ENCODE measurements around the gene COL27A1. TPM values are rescaled to one million over a fixed set of nuclear protein-coding genes. Genes with fewer than 3 reads are reported as not detected.

COL27A1 gene
- total RNA-seq, 1 donor from 2014 or later: 65.1 TPM

DNA sequence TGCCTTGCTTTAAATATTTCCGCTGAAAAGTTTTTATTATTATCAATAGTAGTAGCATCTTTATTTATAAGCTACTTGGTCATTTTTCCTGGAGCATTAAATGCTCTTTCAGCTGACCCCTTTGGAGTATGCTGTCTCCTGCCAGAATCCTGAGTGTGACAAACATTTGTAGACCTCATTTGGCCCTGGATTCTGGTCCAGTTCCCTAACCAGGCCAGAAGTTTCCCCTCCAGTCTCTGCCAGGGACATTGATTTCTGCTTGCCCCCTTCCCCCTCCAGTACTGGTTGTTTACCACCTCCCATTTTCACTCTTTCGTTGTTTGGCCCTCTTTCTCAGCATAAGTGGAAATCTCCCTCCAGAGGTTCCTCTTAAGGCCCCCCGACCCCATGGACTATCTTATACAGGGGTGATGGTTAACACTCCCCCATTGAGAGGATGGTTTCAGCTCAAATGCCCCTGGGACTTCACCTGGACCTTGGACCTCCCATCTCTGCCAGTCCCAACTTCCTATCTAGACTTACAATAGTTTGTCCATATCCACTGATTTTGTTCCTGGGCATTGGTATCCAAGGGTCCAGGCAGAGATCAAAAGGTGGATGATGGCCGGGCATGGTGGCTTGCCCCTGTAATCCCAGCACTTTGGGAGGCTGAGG is 24.6 kb upstream of the COL27A1 start:
- TF ChIP-seq, protein P1, sequence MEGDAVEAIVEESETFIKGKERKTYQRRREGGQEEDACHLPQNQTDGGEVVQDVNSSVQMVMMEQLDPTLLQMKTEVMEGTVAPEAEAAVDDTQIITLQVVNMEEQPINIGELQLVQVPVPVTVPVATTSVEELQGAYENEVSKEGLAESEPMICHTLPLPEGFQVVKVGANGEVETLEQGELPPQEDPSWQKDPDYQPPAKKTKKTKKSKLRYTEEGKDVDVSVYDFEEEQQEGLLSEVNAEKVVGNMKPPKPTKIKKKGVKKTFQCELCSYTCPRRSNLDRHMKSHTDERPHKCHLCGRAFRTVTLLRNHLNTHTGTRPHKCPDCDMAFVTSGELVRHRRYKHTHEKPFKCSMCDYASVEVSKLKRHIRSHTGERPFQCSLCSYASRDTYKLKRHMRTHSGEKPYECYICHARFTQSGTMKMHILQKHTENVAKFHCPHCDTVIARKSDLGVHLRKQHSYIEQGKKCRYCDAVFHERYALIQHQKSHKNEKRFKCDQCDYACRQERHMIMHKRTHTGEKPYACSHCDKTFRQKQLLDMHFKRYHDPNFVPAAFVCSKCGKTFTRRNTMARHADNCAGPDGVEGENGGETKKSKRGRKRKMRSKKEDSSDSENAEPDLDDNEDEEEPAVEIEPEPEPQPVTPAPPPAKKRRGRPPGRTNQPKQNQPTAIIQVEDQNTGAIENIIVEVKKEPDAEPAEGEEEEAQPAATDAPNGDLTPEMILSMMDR (conservative IDR thresholded peaks at IDR 0.05): no peak
- Mint-ChIP-seq H3K4me1 (ENCODE audit: unreplicated experiment) (no peaks in the 10 kb centered on the region), H3K27ac (no peak overlapping the region), H3K36me3 (no peaks in the 10 kb centered on the region), H3K9me3 (no peaks in the 10 kb centered on the region), H3K27me3 (peaks cover 22% of the 10 kb centered on the region), H3K4me3 (no peak overlapping the region)
- no peak for DNase-seq (ENCODE audit: extremely low spot score, unreplicated experiment)

DNA sequence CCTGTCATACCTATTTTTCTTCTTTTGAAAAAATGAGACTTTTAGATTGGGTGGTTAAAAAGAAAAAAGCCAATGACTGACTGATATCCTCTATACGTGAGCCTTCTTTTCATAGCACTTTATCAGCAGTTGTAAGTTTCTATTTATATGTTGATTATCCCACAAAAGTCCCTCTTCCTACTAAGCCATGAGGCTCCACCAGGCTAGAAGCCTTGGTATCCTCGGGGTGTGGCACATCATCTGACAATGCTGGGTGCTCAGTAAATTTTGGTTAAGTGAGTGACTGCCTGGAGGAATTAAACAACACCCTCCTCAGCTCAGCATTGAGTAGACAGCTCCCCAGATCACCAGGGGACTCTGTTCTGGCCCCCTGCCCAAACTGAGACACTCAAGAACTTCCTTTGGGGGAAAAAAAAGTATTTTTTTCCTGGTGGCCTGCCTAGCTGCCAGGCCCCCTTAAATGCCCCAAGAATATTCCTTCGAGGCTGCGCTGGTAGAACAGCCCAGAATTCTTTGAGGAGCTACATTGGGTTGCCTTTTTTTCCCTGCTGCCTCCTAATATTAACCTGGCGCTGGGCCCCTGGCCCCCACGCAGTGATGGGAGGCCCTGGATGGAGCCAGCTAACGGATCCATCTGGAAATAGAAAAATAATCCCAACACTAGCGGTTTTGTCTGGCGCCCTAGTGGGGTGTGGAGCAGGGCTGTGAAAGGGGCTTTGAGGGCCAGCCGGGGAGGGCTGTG is 23.4 kb upstream of the COL27A1 start:
- peaks cover 19% of the 10 kb centered on the region for H3K27me3 Mint-ChIP-seq
- no peak overlapping the region for H3K27ac Mint-ChIP-seq
- no peaks in the 10 kb centered on the region for H3K4me1 Mint-ChIP-seq (ENCODE audit: unreplicated experiment)
- no peaks in the 10 kb centered on the region for H3K36me3 Mint-ChIP-seq
- no peak overlapping the region for H3K4me3 Mint-ChIP-seq
- TF ChIP-seq, protein P1 (conservative IDR thresholded peaks at IDR 0.05): no peak
- H3K9me3 Mint-ChIP-seq: no peaks in the 10 kb centered on the region
- no peak for DNase-seq (ENCODE audit: extremely low spot score, unreplicated experiment)

DNA sequence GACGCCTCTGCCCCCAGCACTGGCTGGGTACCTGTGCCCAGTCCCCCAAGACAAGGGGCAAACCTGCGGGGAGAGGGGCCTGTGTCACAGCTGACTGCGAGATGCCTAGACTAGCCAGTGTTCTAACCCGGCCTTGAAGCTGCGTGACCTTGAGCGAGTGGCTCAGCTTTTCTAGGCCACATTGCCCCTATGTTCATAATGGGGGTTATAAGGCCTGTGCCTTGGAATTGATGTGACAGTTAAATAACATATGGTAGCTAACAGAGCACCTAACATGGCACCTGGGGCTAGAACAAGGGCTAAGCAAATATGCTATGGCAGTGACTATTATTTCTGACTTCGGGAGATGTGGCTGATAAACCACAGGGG is 22.8 kb upstream of the COL27A1 start:
- Mint-ChIP-seq H3K27ac (no peak overlapping the region), H3K9me3 (no peaks in the 10 kb centered on the region), H3K36me3 (no peaks in the 10 kb centered on the region), H3K4me1 (ENCODE audit: unreplicated experiment) (no peaks in the 10 kb centered on the region), H3K4me3 (no peak overlapping the region), H3K27me3 (peaks cover 21% of the 10 kb centered on the region)
- TF ChIP-seq, protein P1 (conservative IDR thresholded peaks at IDR 0.05): no peak
- no peak for DNase-seq (ENCODE audit: extremely low spot score, unreplicated experiment)

DNA sequence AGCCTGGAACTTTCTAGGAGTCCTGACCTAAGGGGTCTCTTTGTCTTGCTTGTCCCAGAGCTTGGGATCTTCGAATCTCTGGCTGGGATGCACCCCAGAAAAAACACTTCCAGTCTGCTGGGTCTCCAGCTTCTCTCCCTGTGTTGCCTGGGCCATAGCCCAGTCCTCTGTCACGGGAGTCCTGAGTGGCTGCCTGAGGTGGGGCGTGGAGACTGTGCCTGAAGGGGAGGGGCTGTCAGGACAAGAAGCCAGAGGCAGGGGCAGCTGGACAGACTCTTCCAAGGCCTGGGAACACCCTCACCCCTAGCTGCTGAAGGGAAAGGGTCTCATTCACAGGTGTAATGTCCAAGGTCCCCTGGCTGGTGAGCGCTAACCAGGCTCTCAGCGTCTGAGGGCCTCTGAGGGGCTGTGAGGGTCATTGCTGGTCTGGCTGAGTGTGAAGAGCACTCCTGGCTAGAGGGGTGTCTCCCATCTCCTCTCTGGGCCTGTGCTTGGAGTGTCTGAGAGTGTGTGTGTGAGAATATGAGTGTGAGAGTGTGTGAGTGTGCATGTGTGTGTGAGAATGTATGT is 20.4 kb upstream of the COL27A1 start:
- no peaks in the 10 kb centered on the region for H3K36me3 Mint-ChIP-seq
- H3K4me1 Mint-ChIP-seq (ENCODE audit: unreplicated experiment): no peaks in the 10 kb centered on the region
- DNase-seq (ENCODE audit: extremely low spot score, unreplicated experiment): no peak

DNA sequence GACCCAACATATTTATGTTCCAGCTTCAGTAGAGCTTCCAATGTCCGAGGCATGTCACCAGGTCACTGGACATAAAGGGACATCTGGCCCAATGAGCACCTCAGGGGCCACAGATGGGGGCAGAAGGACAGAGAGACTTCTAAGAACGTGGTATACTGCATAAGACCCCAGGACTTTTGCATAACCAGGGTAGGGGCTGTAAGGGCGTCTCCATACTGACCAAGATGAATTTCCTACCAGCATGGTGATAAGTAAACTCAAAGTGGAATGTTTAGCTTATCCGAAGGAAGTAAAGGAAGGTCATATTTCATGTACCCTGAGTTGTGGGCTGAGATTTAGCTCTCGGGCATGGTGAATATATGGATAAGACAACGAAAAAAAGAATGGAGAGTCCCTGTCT is 17.5 kb upstream of the COL27A1 start:
- Mint-ChIP-seq H3K4me1 (ENCODE audit: unreplicated experiment) (peaks cover 8% of the 10 kb centered on the region), H3K27me3 (peaks cover 30% of the 10 kb centered on the region), H3K9me3 (no peaks in the 10 kb centered on the region), H3K4me3 (no peak overlapping the region), H3K27ac (no peak overlapping the region), H3K36me3 (no peaks in the 10 kb centered on the region)
- TF ChIP-seq, protein P1 (conservative IDR thresholded peaks at IDR 0.05): no peak
- no peak for DNase-seq (ENCODE audit: extremely low spot score, unreplicated experiment)

More for the DNA sequence above, 20.4 kb upstream of the COL27A1 start:
- TF ChIP-seq, protein P1 (conservative IDR thresholded peaks at IDR 0.05): no peak
- Mint-ChIP-seq H3K9me3 (no peaks in the 10 kb centered on the region), H3K27ac (no peak overlapping the region), H3K4me3 (no peak overlapping the region), H3K27me3 (peaks cover 21% of the 10 kb centered on the region)

All from type B pancreatic cell (in vitro differentiated cells).